Omental fat pad (tissue), 4 donors: ENCODE measurements around the gene PHF2. TPM values are rescaled to one million over a fixed set of nuclear protein-coding genes. Genes with fewer than 3 reads are reported as not detected.

ENCODE experiments used
- ATAC-seq: fragments of 150-250 bp; one replicate; pipeline ENCODE4 v1.9.1; 2016; ENCODE audit warnings: mild to moderate bottlenecking, moderate library complexity; ENCODE audit not compliant: low FRiP score
- DNase-seq: peaks from one replicate; pipeline ENCODE4 v3.0.0-alpha.2; 2019; ENCODE audit warnings: low spot score
- total RNA-seq, 4 donors: library from RNA; depleted of rRNA; stranded (reverse); fragments of >200 nt; gene quantifications; one replicate each; pipeline ENCODE4 v1.1.0, GENCODE V29; 2016
- TF ChIP-seq, protein P1 (sequence below), 3 donors: fragments of 450-650 bp; IDR thresholded peaks; one replicate each; pipeline ENCODE4 v1.5.1; 2016 to 2017; ENCODE audit warnings: antibody characterized with exemption in 3 of 3, mild to moderate bottlenecking in 3 of 3, moderate library complexity in 2 of 3

PHF2 gene
- total RNA-seq, 4 donors from 2014 or later, result 15.8 to 24.5 (median 20.4) TPM

DNA sequence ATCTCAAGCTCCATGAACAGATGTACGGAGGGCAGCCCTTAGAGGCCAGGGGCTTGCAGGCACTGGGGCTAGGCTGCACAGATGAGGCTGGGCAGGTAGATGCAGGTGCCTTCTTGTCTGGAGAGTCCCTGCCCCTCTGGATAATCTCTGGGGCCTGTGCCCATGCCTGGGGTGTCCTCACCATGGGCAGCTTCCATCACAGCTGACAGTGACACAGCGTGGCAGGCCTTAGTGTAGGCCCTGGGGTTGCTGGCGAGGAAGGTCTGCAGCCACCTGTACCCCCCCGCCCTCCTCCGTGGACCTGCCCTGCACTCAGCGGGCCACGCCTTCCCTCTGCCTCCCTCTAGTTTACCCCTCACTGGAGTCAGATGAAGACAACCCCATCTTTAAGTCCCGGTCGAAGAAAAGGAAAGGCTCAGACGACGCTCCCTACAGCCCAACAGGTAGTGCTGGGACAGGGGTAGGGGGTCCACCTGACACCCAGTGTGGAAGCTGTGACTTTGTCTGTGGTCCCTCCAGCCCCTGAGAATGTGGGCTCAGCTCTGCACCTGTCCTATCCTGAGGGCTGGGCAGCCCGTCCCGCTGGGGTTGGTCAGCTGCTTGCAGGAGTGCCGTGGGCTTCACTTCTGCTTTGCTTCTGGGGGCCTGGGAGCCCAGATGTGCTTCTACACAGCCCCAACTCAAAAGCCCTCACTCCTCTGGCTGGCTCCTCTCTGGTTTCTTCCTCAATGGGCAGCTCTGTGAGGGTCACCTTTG lies 98.4 kb downstream of the PHF2 start:
- ATAC-seq (no peak), DNase-seq (no peak)

DNA sequence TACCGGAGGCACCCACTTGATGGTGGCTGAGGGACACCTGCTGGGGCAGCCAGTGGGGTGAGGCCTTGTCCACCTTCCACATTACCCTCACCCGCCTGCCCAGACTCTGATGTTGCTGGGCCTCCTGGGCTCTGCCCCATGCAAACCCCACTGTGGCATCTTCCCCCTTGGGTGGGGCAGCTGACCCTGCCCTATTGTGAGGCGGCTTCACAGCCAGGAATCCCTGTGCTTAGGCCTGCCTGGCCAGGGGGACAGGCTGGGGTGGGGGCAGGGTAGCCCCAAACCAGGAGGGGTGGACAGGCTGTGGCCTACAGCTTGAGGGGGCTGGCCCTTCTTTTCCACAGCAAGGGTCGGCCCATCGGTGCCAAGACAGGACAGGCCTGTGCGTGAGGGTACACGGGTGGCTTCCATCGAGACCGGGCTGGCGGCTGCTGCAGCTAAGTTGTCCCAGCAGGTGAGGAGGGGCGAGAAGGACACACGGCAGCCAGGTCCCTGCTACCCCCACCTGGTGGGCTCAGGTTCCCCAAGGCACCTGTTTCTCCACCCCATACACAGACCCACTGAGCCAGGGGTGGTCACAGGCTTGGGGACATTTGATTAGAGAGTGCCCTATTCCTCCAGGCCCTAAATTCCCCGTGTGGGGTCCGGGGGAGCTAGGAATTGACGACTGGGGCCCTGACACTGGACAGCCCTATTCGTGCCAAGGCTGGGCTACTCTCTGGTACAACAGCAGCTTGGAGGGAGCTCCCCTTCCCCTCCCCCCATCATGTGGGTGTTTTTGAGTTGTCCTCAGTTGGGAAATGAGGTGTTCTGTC lies 99.2 kb downstream of the PHF2 start:
- DNase-seq (peak; percentile 12), ATAC-seq (no peak)
- TF ChIP-seq, protein P1, sequence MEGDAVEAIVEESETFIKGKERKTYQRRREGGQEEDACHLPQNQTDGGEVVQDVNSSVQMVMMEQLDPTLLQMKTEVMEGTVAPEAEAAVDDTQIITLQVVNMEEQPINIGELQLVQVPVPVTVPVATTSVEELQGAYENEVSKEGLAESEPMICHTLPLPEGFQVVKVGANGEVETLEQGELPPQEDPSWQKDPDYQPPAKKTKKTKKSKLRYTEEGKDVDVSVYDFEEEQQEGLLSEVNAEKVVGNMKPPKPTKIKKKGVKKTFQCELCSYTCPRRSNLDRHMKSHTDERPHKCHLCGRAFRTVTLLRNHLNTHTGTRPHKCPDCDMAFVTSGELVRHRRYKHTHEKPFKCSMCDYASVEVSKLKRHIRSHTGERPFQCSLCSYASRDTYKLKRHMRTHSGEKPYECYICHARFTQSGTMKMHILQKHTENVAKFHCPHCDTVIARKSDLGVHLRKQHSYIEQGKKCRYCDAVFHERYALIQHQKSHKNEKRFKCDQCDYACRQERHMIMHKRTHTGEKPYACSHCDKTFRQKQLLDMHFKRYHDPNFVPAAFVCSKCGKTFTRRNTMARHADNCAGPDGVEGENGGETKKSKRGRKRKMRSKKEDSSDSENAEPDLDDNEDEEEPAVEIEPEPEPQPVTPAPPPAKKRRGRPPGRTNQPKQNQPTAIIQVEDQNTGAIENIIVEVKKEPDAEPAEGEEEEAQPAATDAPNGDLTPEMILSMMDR (IDR thresholded peaks at IDR 0.05), result no peak

More for the DNA sequence above, 98.4 kb downstream of the PHF2 start:
- TF ChIP-seq, protein P1 (IDR thresholded peaks at IDR 0.05), result no peak

DNA sequence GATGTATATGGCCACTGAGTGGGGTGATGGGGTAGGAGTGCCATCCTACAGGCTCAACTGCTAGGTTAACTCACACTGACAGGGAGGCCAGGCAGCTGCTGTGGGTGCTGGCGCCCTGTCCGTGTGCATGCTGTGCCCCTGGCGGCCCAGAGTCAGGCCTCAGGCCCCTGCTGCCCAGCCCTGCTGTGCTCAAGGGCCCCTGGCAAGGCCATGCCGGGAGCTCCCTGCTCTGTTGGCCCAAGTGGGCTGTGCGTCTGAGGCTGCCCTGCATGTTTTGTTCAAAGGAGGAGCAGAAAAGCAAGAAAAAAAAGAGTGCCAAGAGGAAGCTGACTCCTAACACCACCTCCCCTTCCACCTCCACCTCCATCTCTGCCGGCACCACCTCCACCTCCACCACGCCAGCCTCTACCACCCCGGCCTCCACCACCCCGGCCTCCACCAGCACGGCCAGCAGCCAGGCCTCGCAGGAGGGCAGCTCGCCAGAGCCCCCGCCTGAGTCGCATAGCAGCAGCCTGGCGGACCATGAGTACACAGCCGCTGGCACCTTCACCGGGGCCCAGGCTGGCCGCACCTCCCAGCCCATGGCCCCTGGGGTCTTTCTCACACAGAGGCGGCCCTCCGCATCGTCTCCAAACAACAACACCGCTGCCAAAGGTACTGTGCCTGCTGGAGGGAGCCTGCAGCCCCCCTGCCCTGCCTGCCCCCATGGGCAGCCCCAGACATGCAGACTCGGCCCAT lies 100.1 kb downstream of the PHF2 start:
- no peak for ATAC-seq
- peak; percentile 10 for DNase-seq
- TF ChIP-seq, protein P1 (IDR thresholded peaks at IDR 0.05), result no peak

DNA sequence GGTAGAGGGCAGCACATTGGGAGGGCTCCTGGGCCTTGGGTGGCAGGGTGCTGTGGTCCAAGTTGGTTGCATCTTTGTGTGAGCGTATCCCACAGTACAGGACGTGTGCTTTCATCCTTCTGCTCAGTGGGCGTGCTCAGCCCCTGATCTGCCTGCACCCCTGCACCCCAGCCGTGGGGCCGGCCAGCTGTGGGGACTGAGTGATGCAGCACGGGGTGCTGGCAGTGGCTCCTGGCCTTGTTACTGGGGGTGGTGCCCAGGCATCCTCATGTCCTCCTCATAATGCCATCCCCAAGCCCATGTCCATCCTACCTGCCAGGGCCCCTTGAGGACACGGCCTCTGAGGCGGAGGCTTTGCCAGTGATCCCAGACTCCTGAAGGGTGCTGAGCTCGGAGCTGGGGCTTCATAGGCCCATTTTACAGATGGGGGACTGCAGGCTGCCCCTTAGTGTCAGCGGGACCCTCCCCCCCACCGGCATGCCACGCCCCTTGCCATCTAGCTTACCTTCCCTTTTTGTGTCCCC lies 100.7 kb downstream of the PHF2 start:
- ATAC-seq, result no peak
- no peak for DNase-seq

DNA sequence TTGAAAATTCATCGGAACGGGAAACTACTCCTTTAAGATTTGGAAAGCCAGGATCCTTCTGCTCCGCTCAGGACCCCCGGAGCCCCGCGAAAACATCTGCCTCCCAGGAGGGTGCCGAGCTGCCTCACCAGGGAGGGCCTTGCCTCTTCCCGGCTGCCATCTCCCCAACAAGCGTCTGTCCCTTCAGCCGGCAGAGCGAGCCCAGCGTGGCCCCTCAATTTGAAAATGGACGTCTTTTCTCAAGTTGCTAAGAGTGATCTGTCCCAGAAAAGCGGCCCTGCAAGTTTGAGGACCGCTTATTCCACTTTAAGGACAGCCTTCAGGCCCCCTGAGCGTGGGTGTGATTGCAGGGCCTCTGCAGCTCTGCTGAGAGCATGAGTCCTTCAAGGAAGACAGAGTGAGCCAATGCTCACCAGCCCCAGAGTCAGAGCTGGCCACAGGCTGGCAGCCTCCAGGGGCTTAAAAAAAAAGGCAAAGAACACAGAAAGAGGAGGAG lies 101.3 kb downstream of the PHF2 start:
- no peak for ATAC-seq
- TF ChIP-seq, protein P1 (IDR thresholded peaks at IDR 0.05), result no peak
- peak; percentile 4 for DNase-seq

More for the DNA sequence above, 100.7 kb downstream of the PHF2 start:
- TF ChIP-seq, protein P1 (IDR thresholded peaks at IDR 0.05), result no peak

DNA sequence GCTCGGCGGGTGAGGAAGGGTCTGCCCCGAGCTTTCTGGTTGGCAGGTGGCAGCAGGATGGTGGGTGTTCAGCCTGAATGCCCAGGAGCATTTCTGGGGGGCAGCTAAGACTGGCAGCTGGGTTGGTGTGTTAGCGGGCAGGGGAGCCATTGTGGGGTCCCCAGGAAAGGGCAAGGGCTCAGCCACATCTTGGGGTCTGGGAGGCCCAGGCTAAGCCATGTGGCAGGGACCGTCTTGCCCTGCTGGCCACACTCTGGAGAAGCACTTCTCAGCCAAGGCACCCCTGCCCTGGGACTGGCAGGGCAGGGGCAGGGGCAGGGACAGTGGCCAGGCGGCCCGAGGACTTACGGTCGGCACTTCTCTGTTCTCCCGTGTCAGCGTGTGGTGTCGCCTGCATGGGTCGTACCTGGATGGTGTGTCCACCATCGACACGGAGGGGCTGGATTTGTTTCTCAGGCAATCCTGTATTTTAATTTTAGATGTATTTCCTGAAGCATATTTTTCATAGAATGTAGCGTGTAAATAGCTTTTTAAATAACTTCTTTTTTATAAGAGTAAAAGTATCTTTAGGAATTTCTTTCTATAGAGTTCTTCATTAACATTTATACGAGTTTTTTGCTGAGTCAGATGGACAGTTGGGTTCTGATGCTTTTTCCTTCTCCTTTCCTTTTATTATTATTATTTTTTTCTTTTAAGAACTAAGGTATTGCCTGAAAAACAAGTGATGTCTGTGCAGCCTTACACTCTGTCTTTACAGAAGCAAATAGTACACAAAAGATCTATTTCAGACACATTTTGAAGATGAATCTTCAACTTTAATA lies 102.0 kb downstream of the PHF2 start:
- TF ChIP-seq, protein P1 (IDR thresholded peaks at IDR 0.05), result no peak
- DNase-seq, result peak; percentile 8
- ATAC-seq, result no peak
